H7 (cell line): Measurements from ENCODE around the gene LSS. TPM values are rescaled to one million over a fixed set of nuclear protein-coding genes. Genes with fewer than 3 reads are reported as not detected.

Experiments
- DNase-seq: peaks from one replicate; pipeline ENCODE4 v3.0.0; 2012
- H3K27me3 ChIP-seq: 2 replicates; pipeline ENCODE4 v1.6.0; 2011; ENCODE audit warnings: mild to moderate bottlenecking, low read length; ENCODE audit not compliant: control insufficient read depth, insufficient read depth
- H3K36me3 ChIP-seq: replicated peaks from 2 replicates; pipeline ENCODE4 v1.5.1; 2011; ENCODE audit warnings: low read length; ENCODE audit not compliant: control insufficient read depth, insufficient read depth
- H3K4me3 ChIP-seq: 2 replicates; pipeline ENCODE4 v1.5.1; 2011; ENCODE audit warnings: low read depth, mild to moderate bottlenecking, control low read depth, low read length, moderate library complexity; ENCODE audit not compliant: insufficient read depth
- total RNA-seq: library from RNA; depleted of rRNA; stranded (reverse); fragments of >200 nt; shearing (Covaris generic); gene quantifications from 2 replicates; pipeline ENCODE4 v1.2.3, GENCODE V29; 2014; rRNA removed

LSS gene
- total RNA-seq, result 44.6 and 53.3 TPM in 2 replicates

DNA sequence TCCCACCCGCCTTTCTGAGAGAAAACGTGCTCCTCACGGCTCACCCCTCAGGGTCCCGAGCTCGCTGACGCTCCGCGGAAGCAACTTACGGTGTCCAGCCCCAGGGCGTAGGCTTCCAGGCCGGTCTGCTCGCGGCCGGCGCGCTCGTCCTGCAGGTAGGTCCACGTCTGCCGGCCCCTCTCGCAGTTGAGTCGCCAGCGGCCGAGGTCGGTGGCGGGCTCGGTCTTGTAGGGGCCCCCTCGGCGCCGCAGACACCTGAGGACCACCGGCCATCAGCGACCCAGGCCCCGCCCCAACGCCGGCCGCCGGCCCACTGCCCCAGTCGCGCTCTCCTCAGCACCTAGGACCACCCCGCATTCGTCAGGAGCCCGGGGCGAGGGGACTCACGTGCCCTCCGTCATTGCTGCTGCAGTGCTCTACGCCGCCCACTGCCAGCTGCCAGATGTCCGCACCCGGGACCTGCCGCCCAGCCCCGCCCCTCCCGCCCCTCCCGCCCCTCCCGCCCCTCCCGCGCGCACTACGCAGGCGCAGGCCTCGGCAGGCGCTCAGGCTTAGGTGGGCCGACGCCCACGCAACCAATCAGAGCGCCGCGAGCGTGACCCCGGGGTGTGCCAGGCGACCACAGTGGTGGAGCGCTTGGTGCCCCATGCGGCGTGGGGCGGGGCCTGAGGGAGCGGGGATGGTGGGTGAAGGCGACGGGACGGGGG lies at the start of gene LSS:
TSS of gene LSS (minus strand) at position 430 of the 707 bp plus-strand sequence. CDS start at position 401, 29 bp downstream.
- peak; percentile 100 for DNase-seq
- Histone ChIP-seq H3K27me3 (peaks cover 4% of the 10 kb centered on the region), H3K4me3 (peak within 1 kb of the TSS; percentile 86), H3K36me3 (peaks cover 2% of the 10 kb centered on the region)

DNA sequence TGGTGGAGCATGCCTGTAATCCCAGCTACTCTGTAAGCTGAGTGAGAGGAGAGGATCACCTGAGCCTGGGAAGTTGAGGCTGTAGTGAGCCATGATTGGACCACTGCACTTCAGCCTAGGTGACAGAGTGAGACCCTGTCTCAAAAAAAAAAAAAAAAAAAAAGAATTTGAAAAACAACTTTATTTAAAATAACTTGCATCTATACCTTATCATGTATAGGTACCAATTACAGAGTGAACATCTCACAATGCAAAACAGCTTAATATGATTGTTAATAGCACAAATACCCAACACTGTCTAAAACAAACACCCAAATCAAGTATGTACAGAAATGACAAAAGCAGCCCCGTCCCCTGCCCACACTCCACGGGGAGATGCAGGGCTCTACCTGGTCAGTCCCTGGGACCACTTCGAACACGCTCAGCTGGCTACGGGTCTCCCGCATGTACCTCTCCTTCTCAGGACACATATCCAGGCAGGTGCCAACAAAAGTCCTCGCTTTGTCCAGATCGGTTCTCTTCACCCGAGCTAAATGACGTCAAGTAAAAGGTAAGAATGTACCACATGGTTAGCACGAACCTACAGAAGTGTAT lies 46.3 kb upstream of the LSS start:
- H3K36me3 ChIP-seq, result peaks cover 53% of the 10 kb centered on the region
- no peak overlapping the region for H3K4me3 ChIP-seq
- peak; percentile 18 for DNase-seq
- no peaks in the 10 kb centered on the region for H3K27me3 ChIP-seq

DNA sequence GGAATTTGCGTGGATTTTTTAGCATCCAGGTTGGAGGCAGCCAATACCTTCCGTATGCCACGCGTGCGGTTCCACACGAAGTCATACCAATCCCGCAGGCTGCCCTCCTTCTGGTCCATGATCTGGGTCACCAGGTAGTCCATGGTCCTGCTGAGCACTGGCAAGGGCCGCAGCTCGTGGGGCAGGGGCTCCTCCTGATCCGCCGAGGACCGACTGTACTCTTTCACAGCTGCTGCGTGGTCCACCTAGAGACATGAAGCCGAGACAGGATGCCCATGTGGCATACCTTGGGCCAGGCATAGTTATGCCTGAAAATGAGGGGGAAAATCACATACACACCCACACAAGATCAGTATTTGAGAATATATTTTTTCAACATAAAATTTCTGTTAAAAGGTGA lies 44.8 kb upstream of the LSS start:
- Histone ChIP-seq H3K27me3 (no peaks in the 10 kb centered on the region), H3K36me3 (peaks cover 55% of the 10 kb centered on the region), H3K4me3 (no peak overlapping the region)
- no peak for DNase-seq

DNA sequence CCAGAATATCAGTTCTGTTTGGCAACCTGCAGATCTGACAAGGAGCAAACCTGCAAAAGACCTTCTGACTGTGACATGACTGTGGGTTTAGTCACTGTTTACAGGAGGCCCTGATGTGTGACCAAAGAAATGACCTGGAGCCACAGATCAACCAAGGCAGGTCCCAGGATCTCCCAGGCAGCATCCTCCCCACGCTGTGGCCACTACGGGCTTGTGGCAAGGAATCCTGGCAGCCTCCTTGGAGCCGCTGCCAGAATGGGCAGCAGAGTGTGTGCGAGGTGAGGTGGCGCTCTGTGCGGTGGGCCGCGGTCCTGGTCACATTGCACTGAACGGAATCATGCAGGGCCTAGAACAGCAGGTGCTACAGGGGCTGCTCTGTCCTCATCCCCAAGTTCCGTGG lies 40.9 kb upstream of the LSS start:
- H3K27me3 ChIP-seq, result no peaks in the 10 kb centered on the region
- H3K4me3 ChIP-seq, result no peak overlapping the region
- peaks cover 61% of the 10 kb centered on the region for H3K36me3 ChIP-seq
- no peak for DNase-seq

DNA sequence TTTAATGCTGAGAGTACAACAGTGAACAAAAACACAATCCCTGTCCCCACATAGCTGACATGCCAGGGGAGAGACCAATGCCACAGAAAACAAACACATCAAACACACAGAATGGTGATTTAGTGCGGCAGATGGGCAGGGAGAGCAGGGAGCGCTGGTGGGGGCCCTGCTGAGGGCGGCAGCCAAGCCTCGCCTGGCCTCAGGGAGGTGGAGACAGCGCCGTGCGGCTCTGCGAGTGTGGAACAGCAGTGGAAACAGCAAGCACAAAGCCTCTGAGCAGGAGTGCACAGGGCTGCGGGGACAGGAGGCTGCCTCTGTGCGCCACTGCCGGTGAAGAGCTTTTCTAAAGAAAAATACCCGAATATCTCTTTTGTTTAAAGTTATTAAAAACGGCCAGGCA lies 39.8 kb upstream of the LSS start:
- H3K27me3 ChIP-seq, result no peaks in the 10 kb centered on the region
- DNase-seq, result no peak

DNA sequence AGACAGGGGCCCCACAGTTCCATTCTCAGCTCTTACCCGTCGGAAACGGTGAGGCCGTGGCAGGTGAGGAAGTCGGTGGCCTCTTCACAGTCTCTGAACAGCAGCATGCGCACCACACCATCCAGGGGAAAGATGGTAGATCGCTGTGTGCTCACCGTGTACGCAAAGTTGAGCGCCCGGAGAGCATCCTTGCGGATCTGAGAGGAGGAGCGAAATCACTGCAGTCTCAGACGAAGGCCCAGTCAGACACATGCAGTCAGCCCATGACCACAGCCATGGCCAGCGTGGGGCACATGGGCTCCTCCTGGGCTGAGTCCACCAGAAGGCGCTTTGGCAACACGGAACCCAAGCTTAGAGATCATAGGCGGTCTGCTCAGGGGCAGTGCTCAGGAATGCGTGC lies 38.4 kb upstream of the LSS start:
- DNase-seq, result no peak
- Histone ChIP-seq H3K27me3 (no peaks in the 10 kb centered on the region), H3K36me3 (peaks cover 46% of the 10 kb centered on the region), H3K4me3 (no peak overlapping the region)

More for the DNA sequence above, 39.8 kb upstream of the LSS start:
- Histone ChIP-seq H3K36me3 (peaks cover 57% of the 10 kb centered on the region), H3K4me3 (no peak overlapping the region)

DNA sequence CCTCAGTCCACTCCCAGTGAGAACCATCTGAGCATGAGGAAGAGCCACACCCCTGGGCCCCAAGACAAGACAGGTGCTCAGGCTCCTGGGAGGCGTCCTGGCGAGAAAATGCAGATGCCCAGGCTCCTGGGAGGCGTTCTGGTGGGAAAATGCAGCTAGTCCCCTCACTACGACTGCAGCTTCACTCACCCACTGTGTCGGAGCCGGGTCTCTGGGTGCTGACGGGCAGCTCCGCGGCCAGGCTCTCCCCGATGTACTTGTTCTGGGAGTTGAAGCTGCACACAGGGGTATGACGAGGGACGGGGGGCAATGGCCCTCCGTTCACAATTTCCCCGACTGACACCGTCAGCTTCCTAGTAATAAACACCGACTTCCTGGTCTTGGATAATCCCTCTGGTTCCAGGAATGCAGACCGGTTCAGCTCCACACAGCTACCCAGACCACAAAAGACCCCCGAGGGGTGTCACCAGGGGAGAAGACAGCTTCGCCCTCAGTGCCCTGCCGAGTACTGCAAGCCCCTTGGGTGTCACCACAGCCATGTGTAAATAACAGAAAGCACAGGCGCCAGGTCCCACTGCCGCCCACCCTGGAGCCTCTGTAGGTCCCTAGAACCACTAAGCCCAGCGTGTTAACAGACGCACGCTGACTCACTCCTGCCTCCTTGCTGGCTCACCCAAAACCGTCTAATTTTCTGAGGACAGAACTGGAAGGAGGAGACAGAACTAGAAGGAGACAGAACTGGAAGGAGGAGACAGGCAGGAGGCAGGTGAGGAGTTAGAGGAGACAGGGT lies 37.4 kb upstream of the LSS start:
- Histone ChIP-seq H3K4me3 (no peak overlapping the region), H3K36me3 (peaks cover 45% of the 10 kb centered on the region), H3K27me3 (no peaks in the 10 kb centered on the region)
- no peak for DNase-seq

DNA sequence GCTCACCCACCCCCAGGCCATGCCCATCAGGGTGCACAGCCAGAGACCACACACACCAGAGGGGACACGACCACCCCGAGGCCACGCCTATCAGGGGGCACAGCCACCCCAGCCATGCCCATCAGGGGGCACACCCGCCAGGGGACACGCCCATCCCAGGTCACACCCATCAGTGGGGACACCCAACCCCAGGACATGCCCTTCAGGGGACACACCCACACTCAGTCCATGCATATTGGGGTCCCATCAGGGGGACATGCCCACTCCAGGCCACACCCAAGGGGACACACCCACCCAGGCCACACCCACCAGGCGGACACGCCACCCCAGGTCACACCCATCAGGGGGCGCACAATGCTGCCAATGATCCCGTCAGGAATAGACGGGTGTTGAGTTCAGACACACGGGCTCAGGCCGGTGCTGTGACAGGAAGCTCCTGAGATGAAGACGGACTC lies 36.1 kb upstream of the LSS start:
- peak; percentile 68 for DNase-seq
- H3K36me3 ChIP-seq, result peaks cover 47% of the 10 kb centered on the region

DNA sequence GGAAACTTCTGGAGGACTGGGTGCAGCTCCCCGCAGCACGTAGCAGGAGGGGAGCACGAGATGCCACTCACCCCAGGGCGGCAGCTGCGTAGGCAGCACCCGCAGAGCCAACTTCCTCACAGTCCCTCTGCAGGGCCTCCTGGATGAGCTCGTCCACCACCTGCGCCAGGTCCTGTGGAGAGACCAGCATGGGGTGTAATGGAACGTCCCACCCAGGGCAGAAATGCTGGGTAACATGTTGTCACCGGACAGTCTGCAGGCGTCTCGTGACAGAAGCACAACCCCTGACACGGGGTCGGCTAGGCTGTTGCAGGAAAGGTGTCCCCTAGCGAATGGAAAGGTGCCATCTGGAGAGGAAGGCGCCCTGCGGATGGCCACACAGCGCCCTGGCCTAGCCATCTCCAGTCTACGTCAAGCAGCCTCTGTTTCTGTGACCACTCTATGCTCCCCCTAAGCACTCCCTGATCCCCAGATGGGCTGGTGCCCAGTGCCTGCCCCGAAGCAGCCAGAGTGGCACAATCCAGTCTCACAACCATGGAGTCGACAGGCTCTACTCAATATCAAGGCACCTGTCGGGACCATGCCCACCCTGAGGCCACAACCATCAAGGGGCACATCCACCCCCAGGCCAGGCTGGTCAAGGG lies 35.6 kb upstream of the LSS start:
- DNase-seq, result no peak
- Histone ChIP-seq H3K36me3 (peaks cover 41% of the 10 kb centered on the region), H3K4me3 (no peak overlapping the region), H3K27me3 (no peaks in the 10 kb centered on the region)

More for the DNA sequence above, 36.1 kb upstream of the LSS start:
- Histone ChIP-seq H3K27me3 (no peaks in the 10 kb centered on the region), H3K4me3 (no peak overlapping the region)

DNA sequence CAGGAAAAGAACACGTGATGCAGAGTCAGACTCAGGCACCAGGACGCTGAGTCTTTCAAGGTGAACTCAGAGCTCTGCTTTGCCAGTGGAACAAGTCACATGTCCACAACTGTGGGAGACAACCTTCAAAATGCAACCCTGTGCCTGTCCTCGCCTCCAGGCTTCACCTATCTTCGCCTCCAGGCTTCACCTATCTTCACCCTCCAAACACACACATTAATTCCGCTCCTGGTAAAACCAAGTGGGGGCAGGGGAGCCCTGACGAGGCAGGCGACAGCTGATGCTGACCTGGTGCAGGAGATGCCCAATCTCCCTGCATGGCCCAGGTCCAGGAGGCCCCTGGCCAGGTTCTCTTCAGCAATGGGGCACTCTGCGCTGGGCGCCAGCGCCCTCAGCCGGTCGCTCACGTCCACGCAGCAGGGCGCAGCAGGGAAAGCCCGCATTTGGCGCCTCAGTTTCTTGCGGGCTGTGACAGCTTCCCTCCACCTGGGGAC lies 28.0 kb upstream of the LSS start:
- Histone ChIP-seq H3K4me3 (no peak overlapping the region), H3K27me3 (no peaks in the 10 kb centered on the region), H3K36me3 (peaks cover 54% of the 10 kb centered on the region)

DNA sequence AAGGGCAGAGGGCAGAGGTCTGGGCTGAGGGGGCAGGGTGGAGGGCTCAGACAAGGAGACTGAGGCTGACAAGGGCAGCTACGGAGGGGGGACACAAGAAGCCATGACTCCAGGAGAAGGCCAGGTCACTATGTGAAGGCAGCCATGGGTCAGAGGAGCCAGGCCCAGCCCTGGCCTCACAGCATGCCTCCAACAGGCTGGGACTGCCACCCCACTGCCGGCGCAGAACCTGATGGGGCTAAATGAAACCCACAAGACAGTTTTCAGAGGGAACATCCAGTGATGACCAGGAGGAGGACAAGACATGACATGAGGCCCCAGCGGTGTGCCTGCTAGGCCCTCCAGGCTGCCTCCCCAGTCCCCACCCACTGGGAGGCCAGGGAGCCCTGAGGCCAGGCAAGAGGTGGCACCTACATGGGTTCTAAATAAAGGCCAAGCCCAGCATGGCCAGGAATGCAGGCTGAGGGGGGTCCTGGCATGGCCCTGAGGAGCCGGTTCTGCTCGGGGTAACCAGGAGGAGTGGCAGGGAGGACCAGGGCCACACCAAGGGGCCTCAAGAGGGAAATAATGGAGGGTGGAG lies 27.3 kb upstream of the LSS start:
- Histone ChIP-seq H3K27me3 (no peaks in the 10 kb centered on the region), H3K4me3 (no peak overlapping the region), H3K36me3 (peaks cover 52% of the 10 kb centered on the region)
- no peak for DNase-seq

More for the DNA sequence above, 28.0 kb upstream of the LSS start:
- peak; percentile 60 for DNase-seq

DNA sequence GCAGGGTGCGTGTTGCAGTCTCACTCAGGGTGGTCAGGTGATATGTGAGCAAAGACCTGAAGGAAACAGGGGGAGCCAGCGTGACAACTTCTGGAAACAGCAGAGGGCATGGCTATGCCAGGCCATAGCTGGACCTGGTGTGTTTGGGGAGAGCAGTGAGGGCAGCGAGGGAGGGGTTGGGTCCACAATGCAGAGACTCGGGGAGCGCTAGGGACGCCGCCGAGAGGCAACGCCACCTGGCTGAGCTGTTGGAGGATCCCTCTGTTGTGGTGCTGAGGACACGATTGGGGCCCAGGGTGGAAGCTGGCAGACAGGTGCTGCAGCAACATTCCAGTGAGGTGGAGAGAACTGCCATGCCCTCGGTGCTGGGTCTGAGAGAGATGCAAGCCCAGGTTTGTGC lies 26.6 kb upstream of the LSS start:
- Histone ChIP-seq H3K4me3 (no peak overlapping the region), H3K27me3 (no peaks in the 10 kb centered on the region), H3K36me3 (peaks cover 51% of the 10 kb centered on the region)
- no peak for DNase-seq

DNA sequence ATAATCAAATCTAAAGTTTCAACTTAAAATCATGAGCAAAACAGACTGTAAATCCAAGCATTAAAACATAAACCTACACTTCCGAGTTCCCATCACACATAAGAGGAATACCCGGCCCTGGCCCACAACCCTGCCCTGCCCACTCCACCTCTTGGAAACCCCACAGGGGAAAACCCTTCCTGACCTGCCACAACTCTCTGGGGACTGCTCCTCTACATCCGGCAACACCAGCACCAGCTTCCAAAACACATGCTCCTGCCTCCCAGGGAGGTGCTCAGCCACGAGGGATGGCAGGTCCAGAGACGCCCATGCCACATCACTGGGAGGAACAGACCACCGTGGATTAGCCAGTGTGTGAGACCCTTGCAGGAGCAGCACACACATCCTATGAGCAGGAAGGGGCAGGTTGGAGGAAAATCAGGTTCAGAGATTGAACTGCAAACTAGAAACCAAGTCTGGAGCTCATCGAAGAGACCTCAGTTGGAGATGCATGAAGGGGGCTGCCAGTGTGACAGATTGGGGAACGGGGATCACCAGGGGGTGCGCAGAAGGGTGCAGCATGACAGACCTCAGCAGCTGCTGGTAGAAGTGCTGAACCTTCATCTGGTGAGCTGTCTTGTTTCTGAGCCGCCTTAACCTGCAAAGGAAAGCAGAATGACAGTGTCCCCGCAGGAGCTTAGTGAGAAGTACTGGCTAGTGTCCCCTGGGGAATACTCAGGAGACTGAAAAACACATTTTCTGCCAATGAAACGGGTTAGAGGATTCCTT lies 25.8 kb upstream of the LSS start:
- DNase-seq, result no peak
- peaks cover 57% of the 10 kb centered on the region for H3K36me3 ChIP-seq
- no peaks in the 10 kb centered on the region for H3K27me3 ChIP-seq
- H3K4me3 ChIP-seq, result no peak overlapping the region
